Activated CD4-positive, alpha-beta T cell treated with anti-CD3 and anti-CD28 coated beads, Interleukin-2, amount 50 U/mL, for 24 hours (primary cell): ENCODE data around the gene CEMP1.

Experiments
- DNase-seq, 2 donors: peaks; one replicate each; pipeline ENCODE4 v3.0.0-alpha.2; 2020; ENCODE audit warnings: low read depth in 1 of 2, low spot score in 1 of 2

Gene CEMP1

DNA sequence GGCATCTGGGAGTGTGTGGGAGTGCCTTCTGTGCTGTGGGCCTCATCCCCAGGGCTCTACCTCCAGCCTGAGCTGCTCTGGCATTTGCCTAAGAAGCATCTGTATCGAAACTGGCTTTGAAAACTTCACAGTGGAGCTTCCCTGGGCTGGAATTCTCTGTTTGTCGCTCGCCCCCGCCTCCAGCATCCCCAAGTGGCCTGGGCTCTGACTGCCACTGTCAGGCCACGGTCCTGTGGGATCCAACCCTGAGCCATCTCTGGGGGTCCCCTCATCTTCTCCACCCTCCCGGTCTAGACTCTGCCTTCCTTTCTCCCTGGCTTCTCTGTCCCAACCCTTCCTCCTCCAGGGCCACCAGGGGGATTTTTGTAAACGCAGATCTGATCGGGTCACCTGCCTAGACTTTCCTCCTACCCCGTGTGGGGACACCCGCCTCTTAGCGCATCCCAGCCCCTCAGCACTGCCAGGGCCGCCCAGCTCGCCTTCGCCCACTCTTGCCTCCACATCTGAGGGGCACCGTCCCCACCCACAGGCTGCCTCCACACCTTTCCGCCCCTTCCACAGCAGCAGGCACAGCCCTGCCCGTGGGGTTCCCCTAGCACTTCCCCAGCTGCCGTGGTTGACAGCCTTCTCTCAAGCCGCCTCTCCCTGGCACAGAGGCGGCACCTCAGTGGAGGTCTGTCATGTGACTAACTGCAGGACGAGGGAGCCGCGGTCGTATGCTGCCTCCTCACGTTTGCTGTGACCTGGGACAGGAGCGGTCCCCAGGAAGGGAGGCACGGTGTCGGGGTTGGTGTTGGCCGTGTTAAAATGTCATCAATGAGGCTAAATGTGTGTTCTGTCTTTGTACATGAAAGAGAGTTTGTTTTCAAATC, 44.3 kb downstream of the CEMP1 start:
- DNase-seq, result peak; percentile 52 to 62

DNA sequence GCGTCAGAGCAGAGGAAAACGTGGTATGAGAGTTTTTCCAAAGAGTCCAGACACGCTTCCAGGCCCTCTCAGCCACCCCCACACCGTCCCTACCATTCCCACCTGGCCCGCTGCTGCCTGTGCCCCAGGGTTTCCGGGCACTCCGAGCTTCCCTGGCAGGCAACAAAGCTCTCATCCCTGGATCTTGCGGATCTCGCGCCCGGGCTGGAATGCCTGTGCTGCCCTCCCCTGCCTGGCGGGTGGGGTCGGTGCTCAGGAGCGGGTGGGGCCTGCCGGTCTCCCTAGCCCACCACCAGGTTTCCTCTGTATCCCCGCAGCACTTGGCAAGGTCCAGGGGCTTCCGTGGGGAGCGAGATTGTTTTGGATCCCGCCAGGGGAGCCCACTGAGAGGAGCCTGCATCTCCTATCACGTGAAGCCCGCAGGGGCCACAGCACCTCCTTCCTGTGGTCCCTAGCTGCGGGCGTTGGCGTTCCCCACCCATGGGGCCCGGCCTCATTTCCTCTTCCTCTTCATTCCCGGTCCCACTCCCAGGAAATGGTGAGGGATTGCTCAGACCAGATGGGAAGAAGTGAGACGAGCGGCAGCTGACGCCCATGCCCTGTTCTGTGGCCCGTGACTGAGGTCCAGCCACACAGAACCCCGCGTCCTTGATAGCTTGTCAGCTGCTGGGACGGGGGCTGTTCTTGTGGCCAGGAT, 45.2 kb downstream of the CEMP1 start:
- no peak for DNase-seq

DNA sequence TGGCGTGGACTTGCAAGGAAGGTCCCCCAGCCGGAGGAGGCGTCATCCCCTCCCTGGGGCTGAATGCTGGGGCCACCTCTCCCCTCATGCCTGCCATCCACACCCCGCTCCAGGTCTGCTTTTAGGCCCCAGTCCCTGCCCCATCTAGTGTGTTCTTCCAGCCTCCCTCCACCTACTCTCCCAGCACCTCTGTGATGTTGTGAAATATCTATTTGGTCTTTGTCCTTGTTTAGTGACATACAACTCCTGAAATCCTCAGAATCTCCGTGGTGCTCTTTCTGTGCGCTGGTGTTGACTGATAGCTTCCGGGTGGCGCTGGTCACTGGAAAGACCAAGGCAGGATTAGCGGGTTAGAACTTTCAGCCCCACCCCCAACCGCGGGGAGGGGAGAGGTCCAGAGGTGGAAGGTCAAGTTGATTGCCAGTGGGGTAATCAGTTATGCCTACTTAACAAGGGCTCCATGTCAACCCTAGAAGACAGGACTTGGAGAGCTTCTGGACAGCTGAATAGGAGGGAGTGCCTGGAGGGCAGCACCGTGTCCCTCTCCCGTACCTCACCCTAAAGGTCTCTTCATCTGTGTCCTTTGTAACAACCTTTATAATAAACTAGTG, 46.2 kb downstream of the CEMP1 start:
- no peak for DNase-seq

DNA sequence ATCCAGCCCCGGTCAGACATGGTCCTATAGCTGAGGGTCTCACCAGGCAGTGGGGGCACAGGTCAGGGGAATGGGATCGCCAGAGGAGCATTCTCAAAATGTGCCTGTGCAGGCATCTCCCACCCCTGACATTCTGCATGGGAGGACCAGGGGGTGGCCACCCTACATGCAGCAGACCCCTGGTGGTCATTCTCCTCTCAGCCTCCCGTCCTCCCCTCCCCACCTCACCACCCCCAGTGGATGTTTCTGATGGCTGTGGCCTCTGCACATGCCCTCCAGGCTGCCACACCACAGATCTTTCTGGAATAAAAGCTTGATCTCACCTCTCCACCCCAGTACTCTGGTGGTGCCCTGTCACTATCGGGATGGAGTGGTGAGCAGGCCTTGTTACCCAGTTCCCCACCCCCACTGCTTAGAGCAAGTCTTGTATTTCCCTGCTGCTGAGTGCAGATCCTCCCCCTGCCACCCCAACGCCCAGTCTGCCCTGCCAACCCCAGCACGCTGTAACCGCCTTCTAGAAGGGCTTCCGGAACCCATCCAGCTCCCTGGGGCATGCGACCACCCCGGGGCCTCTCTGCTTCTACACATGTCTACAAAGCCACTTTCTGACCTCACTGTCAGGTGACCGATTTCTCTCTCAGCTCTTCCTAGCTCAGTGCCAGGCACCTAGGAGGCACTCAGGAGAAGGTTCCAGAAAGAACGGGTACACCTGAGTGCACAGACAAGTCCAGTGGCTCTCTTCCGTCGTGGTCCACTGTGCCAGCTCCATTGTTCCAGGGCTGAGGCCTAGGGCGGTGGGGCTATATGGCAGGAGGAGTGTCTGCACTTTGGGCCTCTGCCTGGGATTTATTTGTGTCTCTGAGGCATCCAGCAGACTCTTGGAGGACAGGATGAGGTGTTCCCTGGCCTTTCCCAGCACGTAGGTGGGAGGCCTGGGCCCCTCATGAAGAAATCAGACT, 47.0 kb downstream of the CEMP1 start:
- DNase-seq, result no peak

DNA sequence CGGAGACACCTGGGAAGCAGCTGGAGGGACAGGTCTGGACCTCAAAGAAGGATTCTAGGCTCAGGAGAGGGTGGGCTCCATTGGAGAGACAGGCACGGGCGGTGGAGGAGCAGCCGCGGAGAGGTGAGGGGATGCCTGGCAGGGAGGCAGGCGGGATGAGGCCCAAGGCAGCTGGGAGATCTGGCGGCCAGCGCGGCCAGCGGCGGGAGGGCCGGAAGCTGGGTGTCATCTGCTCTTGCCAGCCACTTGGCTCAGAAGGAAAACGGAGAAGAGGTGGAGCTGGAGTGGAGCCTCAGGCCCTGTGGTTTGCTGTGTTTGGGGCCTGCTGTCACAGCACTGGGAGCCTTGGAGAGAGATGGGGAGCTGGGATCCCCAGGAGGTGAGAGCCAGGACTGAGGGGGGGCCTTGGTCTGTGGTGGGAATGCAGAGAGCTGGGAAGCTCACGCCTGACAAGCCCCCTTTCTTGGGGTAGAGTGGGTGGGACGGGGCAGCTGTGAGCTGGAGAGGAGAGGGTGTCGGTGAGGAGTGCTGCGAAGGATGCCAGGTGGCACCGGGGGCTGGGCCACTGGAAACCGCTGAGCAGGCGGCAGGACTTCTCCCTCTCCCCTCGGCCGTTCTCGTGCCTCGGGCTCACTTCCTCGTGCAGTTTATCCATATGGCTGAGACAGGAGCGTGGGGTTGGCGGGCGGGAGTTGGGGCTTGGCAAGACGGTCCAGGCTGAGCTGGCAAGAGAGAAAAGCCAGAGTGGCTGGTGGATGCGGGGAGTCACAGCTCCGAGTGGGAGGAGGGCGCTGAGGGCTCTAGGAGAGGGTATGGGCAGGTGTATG, 48.3 kb downstream of the CEMP1 start:
- DNase-seq, result no peak

DNA sequence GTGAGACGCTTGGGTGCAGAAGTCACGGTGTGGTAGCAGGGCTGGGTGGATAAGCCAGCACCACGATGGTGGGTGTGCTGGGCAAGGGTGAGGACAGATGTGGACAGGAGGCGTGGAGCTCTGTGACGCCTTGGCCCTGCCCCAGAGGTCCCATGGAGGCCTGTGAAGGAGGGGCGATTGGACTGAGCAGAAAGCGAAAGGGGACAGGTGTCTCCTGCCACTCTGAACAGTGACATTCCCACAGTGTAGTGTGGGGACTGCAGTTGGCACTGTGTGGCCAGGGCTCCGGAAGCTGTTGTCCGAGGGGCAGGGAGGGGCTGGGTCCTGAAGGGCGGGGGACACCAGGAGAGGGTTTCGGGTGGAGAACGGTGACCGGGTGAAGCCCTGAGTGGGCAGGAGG, 49.0 kb downstream of the CEMP1 start:
- DNase-seq, result no peak

DNA sequence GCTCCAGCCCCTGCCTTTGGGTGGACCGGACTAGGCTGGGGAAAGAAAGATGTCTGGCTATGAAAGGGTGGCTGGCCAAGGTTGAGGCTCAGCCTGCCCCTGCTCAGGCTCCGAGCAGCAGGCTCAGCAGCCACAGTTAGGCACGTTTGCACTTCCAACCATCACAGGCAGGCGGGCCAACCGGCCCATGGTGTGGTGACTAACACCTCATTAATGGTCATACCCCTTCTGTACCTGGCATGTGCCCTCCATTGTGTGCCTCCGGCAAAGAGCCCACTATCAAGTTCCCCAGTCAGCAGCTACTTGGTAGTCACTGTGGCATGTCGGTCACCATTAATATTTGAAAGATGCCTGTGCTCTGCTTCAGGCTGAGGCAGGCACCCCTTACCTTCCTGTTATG, 49.5 kb downstream of the CEMP1 start:
- DNase-seq, result no peak

DNA sequence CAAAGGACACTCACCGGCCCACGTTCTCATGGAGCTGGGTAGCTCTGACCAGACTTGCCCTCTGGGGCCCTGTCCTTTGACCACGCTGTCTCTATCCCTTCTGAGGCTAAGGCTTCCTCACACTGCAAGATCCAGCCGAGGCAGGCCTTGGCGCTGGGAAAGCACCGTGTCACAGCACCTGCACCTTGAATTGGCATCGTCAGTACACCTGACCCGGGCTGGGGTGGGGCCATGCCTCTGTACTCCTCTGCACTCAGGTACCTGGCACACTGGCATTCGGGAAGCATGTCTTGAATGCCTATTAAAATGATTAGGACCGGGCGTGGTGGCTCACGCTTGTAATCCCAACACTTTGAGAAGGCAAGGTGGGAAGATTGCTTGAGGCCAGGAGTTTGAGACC, 50.3 kb downstream of the CEMP1 start:
- DNase-seq, result no peak
